Activated naive CD8-positive, alpha-beta T cell treated with anti-CD3 and anti-CD28 coated beads, Interleukin-2, amount 10 ng/mL, durations not matched to agents 7 days and 5 days (primary cell): ENCODE data around the gene PRKCB. TPM values are rescaled to one million over a fixed set of nuclear protein-coding genes. Genes with fewer than 3 reads are reported as not detected.

ENCODE experiments used
- ATAC-seq: fragments of 150-1000 bp; cut with Tn5 transposase; one replicate; pipeline ENCODE4 v1.10.0; 2021; ENCODE audit warnings: low read depth, moderate library complexity
- POLR2A ChIA-PET: fragments of 350-600 bp; sonication (Branson Sonifier 250); formaldehyde crosslinking; loops from one replicate; lab custom pipeline; 2021; ENCODE audit warnings: antibody characterized with exemption; lab: Charles Lee
- DNase-seq: peaks from one replicate; pipeline ENCODE4 v3.0.0; 2021
- H3K27ac Mint-ChIP-seq: one replicate; pipeline ENCODE4 v1.8.0; 2022; ENCODE audit warnings: mild to moderate bottlenecking, mixed read lengths
- H3K27me3 Mint-ChIP-seq: one replicate; pipeline ENCODE4 v1.8.0; 2022; ENCODE audit warnings: mild to moderate bottlenecking, moderate library complexity, mixed read lengths
- H3K36me3 Mint-ChIP-seq: one replicate; pipeline ENCODE4 v1.8.0; 2021; ENCODE audit warnings: mild to moderate bottlenecking, mixed read lengths
- H3K4me1 Mint-ChIP-seq: one replicate; pipeline ENCODE4 v1.8.0; 2021; ENCODE audit warnings: mixed read lengths
- H3K4me3 Mint-ChIP-seq: one replicate; pipeline ENCODE4 v1.8.0; 2022; ENCODE audit warnings: mild to moderate bottlenecking, moderate library complexity, mixed read lengths
- H3K9me3 Mint-ChIP-seq: one replicate; pipeline ENCODE4 v1.8.0; 2021; ENCODE audit warnings: mixed read lengths
- total RNA-seq, 2 experiments: library from RNA; stranded (reverse); gene quantifications; one replicate each; pipeline ENCODE4 v1.2.3, GENCODE V29; 2021

The PRKCB gene
- total RNA-seq, 2 experiments from 2014 or later, result 120 to 123 TPM

GRCh38 chr16:23964136-23964535, 128.4 kb downstream of the PRKCB start:
- peaks cover 33% of the 10 kb centered on the region for H3K4me1 Mint-ChIP-seq
- DNase-seq (no peak), ATAC-seq (no peak)
- H3K4me3 Mint-ChIP-seq, result no peak overlapping the region
- H3K36me3 Mint-ChIP-seq, result peaks cover 30% of the 10 kb centered on the region
- H3K9me3 Mint-ChIP-seq, result no peaks in the 10 kb centered on the region
- POLR2A ChIA-PET, result no interaction called here
- no peaks in the 10 kb centered on the region for H3K27me3 Mint-ChIP-seq
- no peak overlapping the region for H3K27ac Mint-ChIP-seq

- Mint-ChIP-seq H3K9me3 (no peaks in the 10 kb centered on the region), H3K27me3 (no peaks in the 10 kb centered on the region), H3K4me1 (peaks cover 23% of the 10 kb centered on the region), H3K36me3 (peaks cover 32% of the 10 kb centered on the region), H3K4me3 (no peak overlapping the region), H3K27ac (no peak overlapping the region)
- POLR2A ChIA-PET, result interaction anchor here (1.0 kb wide), 1 partner anchor 13 kb away, joined by 4 read pairs; no protein-coding TSS in a partner anchor
- DNase-seq (no peak), ATAC-seq (no peak)
These were observed 129.5 kb downstream of the PRKCB start for GRCh38 chr16:23965137-23965733.

GRCh38 chr16:23966597-23967394, 131.0 kb downstream of the PRKCB start:
- POLR2A ChIA-PET, result interaction anchor here (0.5 to 1.1 kb wide), 6 partner anchors 10 to 147 kb away, joined by 3 to 4 read pairs (median 4); no protein-coding TSS in a partner anchor
- no peak for DNase-seq
- H3K27ac Mint-ChIP-seq, result no peak overlapping the region
- no peak overlapping the region for H3K4me3 Mint-ChIP-seq
- H3K9me3 Mint-ChIP-seq, result no peaks in the 10 kb centered on the region
- H3K4me1 Mint-ChIP-seq, result peaks cover 17% of the 10 kb centered on the region
- no peaks in the 10 kb centered on the region for H3K27me3 Mint-ChIP-seq
- H3K36me3 Mint-ChIP-seq, result peaks cover 30% of the 10 kb centered on the region
- ATAC-seq, result no peak

GRCh38 chr16:23967775-23968174, 132.0 kb downstream of the PRKCB start:
- peaks cover 18% of the 10 kb centered on the region for H3K4me1 Mint-ChIP-seq
- POLR2A ChIA-PET, result no interaction called here
- H3K27ac Mint-ChIP-seq, result no peak overlapping the region
- DNase-seq (no peak), ATAC-seq (no peak)
- no peaks in the 10 kb centered on the region for H3K27me3 Mint-ChIP-seq
- no peak overlapping the region for H3K4me3 Mint-ChIP-seq
- H3K36me3 Mint-ChIP-seq, result peaks cover 22% of the 10 kb centered on the region
- H3K9me3 Mint-ChIP-seq, result no peaks in the 10 kb centered on the region

- Mint-ChIP-seq H3K4me1 (peaks cover 18% of the 10 kb centered on the region), H3K27me3 (no peaks in the 10 kb centered on the region), H3K27ac (no peak overlapping the region), H3K4me3 (no peak overlapping the region), H3K9me3 (no peaks in the 10 kb centered on the region), H3K36me3 (peaks cover 18% of the 10 kb centered on the region)
- DNase-seq, result no peak
- POLR2A ChIA-PET, result no interaction called here
- ATAC-seq, result no peak
These were observed 132.4 kb downstream of the PRKCB start for GRCh38 chr16:23968176-23968575.

GRCh38 chr16:23969468-23970297, 133.9 kb downstream of the PRKCB start:
- H3K4me3 Mint-ChIP-seq, result no peak overlapping the region
- no peaks in the 10 kb centered on the region for H3K27me3 Mint-ChIP-seq
- DNase-seq (no peak), ATAC-seq (no peak)
- H3K27ac Mint-ChIP-seq, result no peak overlapping the region
- POLR2A ChIA-PET, result no interaction called here
- no peaks in the 10 kb centered on the region for H3K9me3 Mint-ChIP-seq
- peaks cover 11% of the 10 kb centered on the region for H3K36me3 Mint-ChIP-seq
- peaks cover 28% of the 10 kb centered on the region for H3K4me1 Mint-ChIP-seq

GRCh38 chr16:23974223-23974622, 138.4 kb downstream of the PRKCB start:
- ATAC-seq (no peak), DNase-seq (no peak)
- H3K36me3 Mint-ChIP-seq, result peaks cover 6% of the 10 kb centered on the region
- H3K27me3 Mint-ChIP-seq, result no peaks in the 10 kb centered on the region
- H3K4me1 Mint-ChIP-seq, result peaks cover 38% of the 10 kb centered on the region
- H3K9me3 Mint-ChIP-seq, result no peaks in the 10 kb centered on the region
- H3K27ac Mint-ChIP-seq, result peak overlapping the region; percentile 27
- POLR2A ChIA-PET, result no interaction called here
- H3K4me3 Mint-ChIP-seq, result no peak overlapping the region

- no peaks in the 10 kb centered on the region for H3K9me3 Mint-ChIP-seq
- H3K27ac Mint-ChIP-seq, result peak overlapping the region; percentile 40
- H3K36me3 Mint-ChIP-seq, result peaks cover 4% of the 10 kb centered on the region
- H3K27me3 Mint-ChIP-seq, result no peaks in the 10 kb centered on the region
- peaks cover 38% of the 10 kb centered on the region for H3K4me1 Mint-ChIP-seq
- ATAC-seq, result peak; percentile 79
- POLR2A ChIA-PET, result no interaction called here
- H3K4me3 Mint-ChIP-seq, result peak overlapping the region; percentile 23
- no peak for DNase-seq
These were observed 139.5 kb downstream of the PRKCB start for GRCh38 chr16:23975293-23975692.

- POLR2A ChIA-PET, result interaction anchor here (1.5 kb wide), 1 partner anchor 9 kb away, joined by 4 read pairs; no protein-coding TSS in a partner anchor
- H3K27me3 Mint-ChIP-seq, result no peaks in the 10 kb centered on the region
- no peak for ATAC-seq
- H3K4me3 Mint-ChIP-seq, result peak overlapping the region; percentile 6
- DNase-seq, result no peak
- H3K36me3 Mint-ChIP-seq, result peaks cover 4% of the 10 kb centered on the region
- H3K9me3 Mint-ChIP-seq, result no peaks in the 10 kb centered on the region
- peak overlapping the region; percentile 66 for H3K27ac Mint-ChIP-seq
- H3K4me1 Mint-ChIP-seq, result peaks cover 38% of the 10 kb centered on the region
These were observed 140.3 kb downstream of the PRKCB start for GRCh38 chr16:23976091-23976490.

GRCh38 chr16:23976524-23976923, 140.7 kb downstream of the PRKCB start:
- H3K27ac Mint-ChIP-seq, result peak overlapping the region; percentile 66
- peaks cover 38% of the 10 kb centered on the region for H3K4me1 Mint-ChIP-seq
- DNase-seq, result no peak
- peaks cover 4% of the 10 kb centered on the region for H3K36me3 Mint-ChIP-seq
- H3K4me3 Mint-ChIP-seq, result peak overlapping the region; percentile 6
- H3K9me3 Mint-ChIP-seq, result no peaks in the 10 kb centered on the region
- POLR2A ChIA-PET, result interaction anchor here (1.5 kb wide), 1 partner anchor 10 kb away, joined by 4 read pairs; no protein-coding TSS in a partner anchor
- no peaks in the 10 kb centered on the region for H3K27me3 Mint-ChIP-seq
- ATAC-seq, result peak; percentile 73

- H3K27ac Mint-ChIP-seq, result no peak overlapping the region
- ATAC-seq (no peak), DNase-seq (no peak)
- H3K4me3 Mint-ChIP-seq, result no peak overlapping the region
- H3K9me3 Mint-ChIP-seq, result no peaks in the 10 kb centered on the region
- peaks cover 7% of the 10 kb centered on the region for H3K36me3 Mint-ChIP-seq
- POLR2A ChIA-PET, result no interaction called here
- no peaks in the 10 kb centered on the region for H3K27me3 Mint-ChIP-seq
- H3K4me1 Mint-ChIP-seq, result peaks cover 26% of the 10 kb centered on the region
These were observed 143.7 kb downstream of the PRKCB start for GRCh38 chr16:23979441-23979840.

GRCh38 chr16:23979982-23980381, 144.2 kb downstream of the PRKCB start:
- Mint-ChIP-seq H3K4me1 (peaks cover 21% of the 10 kb centered on the region), H3K36me3 (peaks cover 10% of the 10 kb centered on the region), H3K27ac (no peak overlapping the region), H3K9me3 (no peaks in the 10 kb centered on the region), H3K4me3 (no peak overlapping the region), H3K27me3 (no peaks in the 10 kb centered on the region)
- POLR2A ChIA-PET, result no interaction called here
- ATAC-seq, result no peak
- DNase-seq, result no peak
